Activated CD4-positive, alpha-beta T cell treated with anti-CD3 and anti-CD28 coated beads, Interleukin-2, amount 50 U/mL, for 48 hours (primary cell): ENCODE measurements around the gene KCND1.
"Not testable (repeated sequence)": the region's sequence is repeated elsewhere in the genome, so short reads cannot be mapped to it uniquely, and the experiment has no call there.

Experiments used
- DNase-seq, 2 experiments: peaks; one replicate each; pipeline ENCODE4 v3.0.0-alpha.2; 2020

The KCND1 gene

DNA sequence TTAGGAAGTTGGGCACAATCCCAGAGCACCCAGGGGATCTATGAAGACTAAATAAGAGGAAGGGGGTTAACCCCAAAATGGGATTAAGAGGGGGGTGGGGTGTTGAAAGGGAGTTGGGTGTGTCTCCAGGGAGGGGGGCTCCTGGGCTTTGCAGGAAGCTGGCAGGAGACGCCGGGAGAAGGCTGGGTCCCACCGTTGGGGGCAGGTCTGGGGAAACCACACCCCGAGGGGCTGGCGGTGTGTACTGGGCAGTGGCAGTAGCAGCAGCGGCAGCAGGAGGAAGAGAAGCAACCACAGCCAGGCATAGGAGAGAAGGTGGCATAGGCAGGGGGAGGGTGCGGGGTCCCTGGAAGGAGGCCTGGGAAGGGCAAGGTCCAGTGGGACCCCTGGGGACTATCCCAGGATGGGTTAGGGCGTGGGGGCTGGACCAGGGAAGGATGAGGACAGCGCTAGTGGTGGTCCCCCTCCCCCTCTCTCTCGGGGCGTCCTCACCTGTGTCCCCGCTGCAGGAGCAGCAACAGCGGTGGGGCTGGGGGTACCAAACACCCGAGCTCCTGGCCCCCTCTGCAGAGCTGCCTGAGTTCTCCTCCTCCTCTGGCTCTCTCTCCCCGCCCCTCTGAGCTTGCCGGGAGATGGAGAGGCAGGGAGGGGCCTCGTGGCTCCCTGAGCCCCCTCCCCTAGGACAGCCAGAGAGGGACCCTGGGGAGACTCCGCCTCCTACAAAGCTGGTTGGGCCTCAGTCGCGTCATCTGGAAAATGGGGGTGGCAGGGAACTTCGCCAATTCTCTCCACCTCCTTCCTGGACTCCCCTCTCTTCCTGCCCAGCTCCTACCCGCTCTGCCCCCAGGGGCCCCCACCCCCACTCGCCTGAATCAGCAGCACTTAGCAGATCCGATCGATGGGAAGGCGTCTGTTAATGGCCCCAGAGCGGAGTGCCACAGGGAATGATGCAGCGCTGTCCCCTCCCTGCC is at the start of gene KCND1:
TSS of gene KCND1 (minus strand) at position 596 of the 971 bp plus-strand sequence. CDS start 1,573 bp downstream, outside the sequence.
- DNase-seq: peak; percentile 22 to 26

DNA sequence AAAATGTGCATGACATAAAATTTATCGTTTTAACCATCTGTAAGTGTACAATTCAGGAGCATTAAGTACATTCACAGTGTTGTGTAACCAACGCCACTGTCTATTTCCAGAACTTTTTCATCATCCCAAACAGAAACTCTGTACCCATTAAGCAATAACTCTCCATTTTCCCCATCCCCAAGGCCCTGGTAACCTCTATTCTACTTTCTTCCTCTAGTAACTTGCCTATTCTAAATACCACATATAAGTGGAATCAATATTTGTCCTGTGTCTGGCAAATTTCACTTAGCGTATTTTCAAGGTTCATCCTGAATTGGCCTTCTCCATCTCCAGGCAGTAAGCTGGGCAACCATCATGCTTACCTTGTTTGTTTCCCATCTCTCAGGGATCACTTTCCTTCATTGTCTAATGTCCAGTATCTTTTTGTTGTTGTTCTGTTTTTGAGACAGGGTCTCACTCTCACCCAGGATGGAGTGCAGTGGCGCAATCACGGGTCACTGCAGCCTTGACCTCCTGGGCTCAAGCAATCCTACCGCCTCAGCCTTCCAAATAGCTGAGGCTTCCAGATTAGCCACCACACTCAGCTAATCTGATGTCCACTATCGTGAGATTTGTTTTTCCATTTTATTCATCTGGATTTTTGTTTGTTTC is 48.1 kb upstream of the KCND1 start:
- DNase-seq: no peak

DNA sequence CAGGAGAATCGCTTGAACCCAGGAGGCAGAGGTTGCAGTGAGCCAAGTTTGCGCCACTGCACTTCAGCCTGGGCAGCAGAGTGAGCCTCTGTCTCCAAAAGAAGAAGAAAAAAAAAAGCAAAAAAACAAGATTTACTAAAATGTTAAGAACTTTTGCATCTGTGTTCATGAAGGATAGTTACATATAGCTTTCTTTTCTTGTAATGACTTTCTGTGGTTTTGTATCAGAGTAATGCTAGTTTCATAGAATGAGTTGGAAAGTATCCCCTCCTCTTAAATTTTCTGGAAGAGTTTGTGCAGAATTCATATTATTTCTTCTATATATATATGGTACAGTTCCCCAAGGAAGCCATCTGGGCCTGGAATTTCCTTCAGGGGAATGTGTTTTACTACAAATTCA is 47.4 kb upstream of the KCND1 start:
- DNase-seq: no peak

DNA sequence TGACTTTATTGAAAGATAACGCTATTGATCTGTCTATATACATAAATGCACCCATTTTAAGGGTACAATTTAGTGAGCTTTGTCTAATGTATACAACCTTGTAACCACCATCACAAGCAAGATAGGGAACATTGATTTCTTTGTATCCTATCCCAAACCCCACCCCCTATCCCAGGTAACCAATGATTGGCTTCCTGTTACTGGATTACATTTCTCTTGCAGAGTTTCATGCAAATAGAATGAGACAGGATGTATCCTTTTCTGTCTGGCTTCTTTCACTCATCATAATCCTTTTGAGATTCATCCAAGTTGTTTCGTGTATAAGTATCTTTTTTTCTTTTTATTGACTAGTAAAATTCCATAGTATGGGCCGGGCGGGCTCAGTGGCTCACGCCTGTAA is 32.1 kb upstream of the KCND1 start:
- DNase-seq: no peak

DNA sequence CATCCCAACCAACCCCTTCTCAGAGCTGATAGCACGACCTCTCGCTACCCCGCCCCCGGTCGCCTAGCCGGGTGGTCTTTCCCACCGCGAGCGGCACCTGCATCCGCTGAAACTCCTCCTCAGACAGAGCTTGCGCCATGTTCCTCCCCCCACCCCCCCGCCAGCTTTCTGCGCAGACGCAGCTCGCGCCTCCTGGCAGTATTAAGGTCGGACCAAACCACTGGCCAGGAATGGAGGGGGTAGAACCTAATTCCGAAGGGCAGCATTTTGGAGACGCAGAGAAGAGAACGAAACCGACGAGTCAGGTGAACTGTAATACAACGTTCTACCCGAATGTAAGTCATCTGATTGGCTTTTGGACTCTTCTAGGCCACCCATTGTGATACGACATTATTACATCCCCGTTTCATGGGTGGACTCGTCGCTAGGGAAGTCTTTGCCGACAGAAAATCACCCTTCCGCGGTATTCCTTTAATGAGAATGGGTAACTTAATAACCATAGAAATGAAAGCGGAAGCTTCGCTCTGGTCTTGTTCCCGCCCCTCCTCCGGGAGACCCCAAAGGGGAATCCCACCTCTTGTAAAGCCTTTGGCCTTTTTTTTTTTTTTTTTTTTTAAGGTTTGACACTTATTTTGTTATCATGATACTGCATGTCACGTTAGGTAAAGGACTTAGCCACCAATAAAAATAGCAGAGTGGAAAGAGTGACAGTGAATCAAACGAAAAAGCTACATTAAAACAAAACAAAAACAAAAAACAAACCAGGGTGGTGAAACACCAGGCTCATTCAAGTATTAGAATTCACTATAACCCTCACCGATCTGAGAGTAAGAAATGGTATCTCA is 30.7 kb upstream of the KCND1 start, which contains the start of gene GRIPAP1:
TSS of gene GRIPAP1 (minus strand) at position 174 of the 845 bp plus-strand sequence. CDS start at position 139, 35 bp downstream.
- peak; percentile 74 to 75 for DNase-seq

DNA sequence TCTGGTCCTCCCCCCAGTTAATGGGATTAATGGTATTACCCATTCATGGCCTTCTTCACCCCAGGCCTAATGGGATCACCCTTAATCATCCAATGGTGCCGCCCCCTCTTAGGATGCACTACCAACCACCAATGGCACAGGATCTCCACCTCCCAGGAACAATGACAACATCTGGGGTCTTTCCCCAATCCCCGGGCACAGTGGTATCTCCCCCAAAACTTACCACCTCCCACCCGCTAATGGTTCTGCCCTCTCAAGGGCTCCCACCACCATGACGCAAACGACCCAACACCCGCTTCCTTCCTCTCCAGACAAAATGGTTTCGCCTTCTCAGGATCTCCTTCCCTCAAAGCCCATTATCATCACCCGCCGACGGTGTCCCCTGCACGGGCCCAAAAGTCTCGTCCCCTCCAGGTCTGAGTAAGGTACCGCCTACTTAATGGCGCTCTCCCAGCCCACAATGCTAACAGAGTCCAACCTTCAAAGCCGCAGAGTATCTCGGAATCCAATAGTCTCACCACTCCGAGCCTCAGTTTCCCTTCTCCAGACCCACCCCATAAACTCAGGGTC is 30.0 kb upstream of the KCND1 start:
- DNase-seq: peak; percentile 37 to 50

DNA sequence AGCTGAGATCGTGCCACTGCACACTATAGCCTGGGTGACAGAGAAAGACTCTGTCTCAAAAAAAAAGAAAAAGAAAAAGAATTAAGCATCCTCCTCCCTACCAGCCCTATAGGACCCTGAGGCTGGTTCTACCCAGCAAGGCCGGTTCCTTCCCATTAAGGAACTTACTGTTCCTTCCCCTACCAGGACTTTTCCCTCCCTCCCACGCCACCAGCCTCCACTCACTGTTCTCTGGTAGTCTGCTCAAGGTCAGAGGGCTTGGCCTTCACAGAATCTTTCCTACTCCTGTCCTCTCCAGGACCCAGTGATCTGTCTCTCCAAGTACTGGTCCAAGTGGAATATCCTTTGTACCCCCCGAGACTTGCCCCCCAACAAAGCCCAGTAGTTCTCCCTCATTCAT is 29.0 kb upstream of the KCND1 start:
- no peak for DNase-seq

DNA sequence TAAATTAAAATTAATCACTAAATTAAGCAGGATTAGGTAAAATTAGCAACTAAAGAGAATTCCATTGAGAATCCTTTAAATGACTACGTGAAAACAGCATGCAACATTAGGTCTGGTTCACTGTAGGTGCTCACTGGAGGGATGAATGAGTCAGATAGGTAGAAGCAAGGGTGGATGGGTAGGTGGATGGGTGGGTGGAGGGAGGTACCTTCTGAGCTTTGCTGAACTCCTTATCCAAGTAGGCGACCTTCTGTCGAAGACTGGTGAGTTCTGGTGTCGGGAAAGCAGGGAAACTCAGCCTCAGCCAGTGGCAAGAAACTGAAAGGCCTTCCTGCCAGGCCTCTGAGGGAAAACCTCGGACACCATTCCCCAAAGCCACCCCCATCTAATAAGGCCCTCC is 27.4 kb upstream of the KCND1 start:
- DNase-seq: no peak

DNA sequence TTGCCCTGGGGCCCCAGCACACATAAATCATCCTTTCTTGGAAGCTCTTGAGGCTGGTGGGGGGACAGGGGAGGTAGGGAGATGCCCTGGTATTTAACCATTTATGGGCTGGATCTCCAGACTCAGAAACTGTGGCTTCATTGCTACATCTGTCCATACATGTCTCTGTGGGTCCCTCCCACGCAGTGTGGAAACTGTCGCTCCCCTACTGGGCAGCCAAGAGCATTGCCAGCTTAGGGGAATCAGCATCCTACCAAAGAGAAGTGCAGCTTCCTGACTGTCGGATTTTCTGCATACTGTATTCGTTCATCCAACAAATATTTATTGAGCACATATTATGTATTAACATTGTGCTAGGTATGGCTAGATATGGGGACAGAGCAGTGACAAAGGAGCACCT is 26.7 kb upstream of the KCND1 start:
- no peak for DNase-seq

DNA sequence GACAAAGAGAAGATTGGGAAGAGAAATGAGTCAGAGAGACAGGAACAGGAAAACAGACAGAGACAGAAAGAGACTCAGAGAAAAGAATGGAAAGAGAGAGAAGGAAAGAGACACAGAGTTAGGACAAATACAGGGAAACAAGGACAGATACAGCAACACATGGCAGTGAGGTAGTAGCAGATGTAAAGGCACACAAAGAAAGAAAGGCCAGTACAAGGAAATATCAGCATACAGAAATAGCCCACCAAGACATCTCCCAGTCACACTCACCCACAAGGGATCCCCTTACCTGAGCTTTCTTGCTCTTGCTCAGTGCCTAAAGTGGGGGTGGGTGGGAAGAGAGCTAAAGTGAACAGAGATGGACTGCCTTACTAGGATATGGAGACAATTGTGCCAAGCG is 26.2 kb upstream of the KCND1 start:
- no peak for DNase-seq

DNA sequence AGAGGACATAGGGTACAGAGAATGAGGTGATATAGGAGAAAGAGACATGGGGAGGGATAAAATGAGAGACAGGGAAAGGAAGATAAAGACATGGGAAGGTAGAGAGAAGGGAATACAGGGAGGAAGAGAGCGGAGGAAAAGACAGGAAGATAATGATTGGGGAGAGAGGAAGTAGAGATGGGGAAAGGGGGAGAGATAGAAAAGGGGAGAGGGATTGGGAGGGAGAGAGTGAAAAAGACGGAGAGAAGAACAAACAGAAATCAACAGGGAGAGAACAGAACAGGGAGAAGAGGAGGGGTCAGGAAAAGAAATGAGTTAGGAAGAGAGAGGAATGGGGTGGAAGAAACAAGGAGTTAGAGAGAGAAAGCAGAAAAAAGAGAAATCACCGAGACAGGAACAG is 25.8 kb upstream of the KCND1 start:
- DNase-seq: no peak

DNA sequence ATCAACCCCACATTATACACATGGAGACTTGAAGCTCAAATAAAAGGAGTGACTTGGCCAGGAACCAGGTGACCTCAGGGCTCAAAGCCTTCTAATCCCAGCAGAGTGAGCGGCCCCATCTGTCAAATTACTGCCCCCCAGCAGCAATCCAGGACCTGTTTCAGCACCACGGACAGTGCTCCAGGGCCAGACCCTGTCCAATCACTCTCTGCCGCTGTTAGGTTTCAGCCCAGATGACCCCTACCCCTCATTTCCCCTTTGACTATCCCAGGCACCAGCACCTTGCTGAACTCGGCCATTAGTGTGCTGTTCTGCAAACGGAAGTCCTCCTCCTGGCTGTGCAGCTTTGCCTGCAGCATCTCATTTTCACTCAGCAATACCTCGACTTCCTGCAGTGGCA is 25.3 kb upstream of the KCND1 start:
- no peak for DNase-seq

DNA sequence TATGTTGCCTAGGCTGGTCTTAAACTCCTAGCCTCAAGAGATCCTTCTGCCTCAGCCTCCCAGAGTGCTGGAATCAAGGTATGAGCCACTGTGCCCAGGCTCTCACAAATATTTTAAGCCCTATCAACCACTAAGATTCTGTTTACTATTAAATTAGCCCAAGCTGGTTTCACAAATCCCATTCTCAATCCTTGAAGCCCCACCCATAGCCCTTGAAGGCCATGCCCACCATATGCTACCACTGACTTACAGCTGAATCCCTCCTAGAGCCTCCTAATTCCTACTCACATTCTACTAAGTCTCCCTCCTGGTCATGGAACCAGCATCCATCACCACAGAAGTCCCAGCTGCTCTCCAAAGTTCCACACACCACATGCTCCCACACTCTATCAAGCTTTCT is 20.7 kb upstream of the KCND1 start:
- DNase-seq: no peak

DNA sequence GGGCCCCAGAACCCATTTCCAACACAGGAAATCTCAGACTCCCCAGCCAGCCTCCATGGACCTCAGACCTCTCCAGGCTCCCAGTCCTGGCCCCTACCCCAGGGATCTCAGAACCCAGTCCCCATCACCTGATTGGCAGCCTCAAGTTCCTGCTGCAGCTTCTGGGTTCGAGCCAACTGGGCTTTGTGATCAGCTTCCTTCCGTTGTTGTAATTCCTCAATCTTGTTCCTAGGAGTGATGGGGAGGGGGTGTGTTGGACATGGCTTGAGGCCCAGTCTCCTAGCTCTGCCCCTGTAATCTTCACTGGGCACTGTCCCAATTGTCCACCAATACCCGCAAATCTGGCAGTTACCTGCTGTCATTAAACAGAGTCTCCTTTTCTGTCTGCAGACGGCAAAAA is 17.8 kb upstream of the KCND1 start:
- no peak for DNase-seq

DNA sequence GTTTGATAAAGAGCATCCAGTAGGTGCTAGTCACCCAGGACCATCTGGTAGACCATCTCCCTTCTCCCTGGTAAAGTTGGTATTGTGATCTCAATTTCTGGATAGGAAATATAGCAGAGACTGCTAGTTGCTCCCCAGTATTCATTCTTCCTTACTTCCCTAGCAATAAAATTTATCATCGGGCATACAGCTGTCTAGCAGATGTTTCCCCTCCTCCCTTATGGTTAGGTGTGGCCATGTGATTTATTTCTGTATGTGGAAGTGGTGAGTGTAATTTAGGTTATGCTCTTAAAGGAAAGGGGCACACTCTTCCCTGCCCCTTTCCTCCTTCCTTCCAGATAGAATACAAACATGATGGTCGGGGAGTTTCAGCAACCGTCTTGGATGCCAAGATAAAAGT is 12.3 kb upstream of the KCND1 start:
- DNase-seq: no peak

DNA sequence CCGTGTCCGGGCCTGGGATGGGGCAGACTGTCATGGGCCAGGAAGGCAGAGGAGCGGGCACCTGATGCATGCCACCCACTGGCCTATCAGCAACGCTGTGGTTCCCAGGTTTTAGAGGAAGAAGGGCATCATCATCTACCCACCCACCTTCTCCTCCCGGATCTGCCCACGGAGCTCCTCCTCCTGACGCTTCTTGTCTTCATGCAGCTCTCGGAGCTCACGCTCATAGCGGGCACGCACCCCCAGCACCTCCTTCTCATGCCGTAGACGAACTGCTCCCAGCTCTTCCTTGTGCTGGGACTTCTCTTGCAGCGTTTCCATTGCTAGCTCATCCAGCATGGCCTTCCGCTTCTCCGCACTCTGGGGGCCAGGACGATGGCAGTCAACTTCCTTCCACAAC is 11.4 kb upstream of the KCND1 start:
- DNase-seq: no peak

DNA sequence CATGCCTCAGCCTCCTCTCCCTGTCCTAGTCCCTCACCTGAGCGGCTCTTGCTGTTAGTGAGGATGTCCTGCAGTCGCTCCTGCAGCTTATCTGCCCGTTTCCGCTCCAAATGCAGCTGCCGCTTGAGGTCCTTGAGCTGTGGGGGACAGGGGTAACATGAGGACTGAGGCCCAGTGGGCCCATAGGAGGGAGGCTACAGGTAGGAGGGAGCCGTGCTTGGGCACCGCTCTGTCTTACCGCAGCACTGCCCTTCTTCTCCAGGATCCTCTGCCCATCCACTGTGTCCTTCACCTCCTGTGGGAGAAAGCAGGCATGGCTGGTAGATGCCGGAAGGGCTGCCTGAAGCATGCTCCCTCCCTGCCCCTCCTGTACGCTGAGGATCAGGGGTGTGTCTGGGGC is 9.5 kb upstream of the KCND1 start:
- DNase-seq: no peak

DNA sequence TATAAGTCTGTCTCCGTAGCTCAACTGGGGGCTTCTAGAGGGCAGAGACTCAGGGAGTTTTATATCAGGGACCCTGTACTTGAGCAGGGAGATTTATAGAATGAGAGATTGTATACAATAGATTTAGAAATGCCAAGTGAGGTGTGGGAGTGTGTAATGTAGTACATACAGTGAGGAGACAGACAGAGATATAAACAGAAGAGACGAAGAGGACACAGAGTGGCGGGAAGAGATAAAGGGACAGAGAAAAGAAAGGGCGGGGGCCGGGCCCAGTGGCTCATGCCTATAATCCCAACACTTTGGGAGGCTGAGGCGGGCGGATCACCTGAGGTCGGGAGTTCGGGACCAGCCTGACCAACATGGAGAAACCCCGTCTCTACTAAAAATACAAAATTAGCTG is 8.7 kb upstream of the KCND1 start:
- DNase-seq: not testable (repeated sequence)

DNA sequence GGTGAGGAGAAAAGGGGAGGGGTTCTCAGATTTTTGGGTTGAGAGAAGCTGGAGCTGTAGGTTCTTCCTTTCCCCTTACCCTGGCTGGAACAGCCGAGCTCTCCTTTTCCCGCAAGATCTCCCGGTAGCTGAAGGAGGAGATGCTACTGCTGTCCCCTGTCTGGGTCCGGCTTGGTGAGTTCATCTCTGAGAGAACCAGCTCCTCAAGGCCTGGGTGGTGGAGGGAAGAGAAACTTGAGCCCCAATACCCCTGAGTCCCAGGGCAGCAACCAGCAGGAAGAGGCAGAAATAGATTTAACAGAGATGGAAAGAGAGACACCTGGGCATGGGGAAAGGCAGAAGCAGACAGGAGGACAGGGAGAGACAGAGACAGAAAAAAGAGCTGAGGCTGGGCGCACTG is 6.6 kb upstream of the KCND1 start:
- DNase-seq: no peak

DNA sequence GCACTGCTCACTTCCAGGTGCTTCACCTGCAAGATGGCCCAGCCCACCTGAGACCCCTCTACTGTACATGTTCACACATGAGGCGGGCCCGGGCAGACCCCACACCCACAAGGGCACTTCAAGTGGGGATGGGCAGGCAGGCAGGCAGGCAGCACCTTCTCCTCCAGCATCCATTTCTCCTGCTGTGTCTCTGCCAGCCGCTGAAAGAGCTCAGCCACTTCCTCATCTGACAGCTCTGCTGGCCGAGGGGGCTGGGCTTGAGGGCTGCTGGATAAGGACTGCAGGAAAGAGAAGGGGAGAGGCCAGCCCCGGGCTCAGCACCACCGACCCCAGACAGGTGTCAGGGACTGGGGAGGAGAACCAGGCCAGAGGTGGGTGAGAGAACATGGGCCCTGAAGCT is 4.4 kb upstream of the KCND1 start:
- DNase-seq: no peak

DNA sequence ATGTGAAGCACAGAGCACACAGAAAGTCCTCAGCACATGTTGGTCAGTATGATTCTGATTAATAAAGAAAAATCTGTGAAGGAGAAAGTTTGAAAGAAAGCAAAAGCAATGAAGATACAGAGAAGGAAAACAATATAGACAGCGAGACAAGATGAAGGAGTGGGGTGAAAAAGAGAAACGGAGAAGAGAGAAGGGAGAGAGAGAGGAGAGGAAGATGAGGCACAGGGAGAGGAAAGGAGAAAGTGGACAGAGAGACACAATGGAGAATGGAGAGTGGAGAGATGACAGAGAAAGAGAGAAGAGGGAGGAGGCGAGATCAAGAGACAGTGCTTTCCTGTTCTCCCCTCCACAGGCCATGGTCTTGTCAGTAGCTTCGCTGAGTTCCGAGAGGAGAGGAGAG is 3.9 kb upstream of the KCND1 start:
- DNase-seq: no peak

DNA sequence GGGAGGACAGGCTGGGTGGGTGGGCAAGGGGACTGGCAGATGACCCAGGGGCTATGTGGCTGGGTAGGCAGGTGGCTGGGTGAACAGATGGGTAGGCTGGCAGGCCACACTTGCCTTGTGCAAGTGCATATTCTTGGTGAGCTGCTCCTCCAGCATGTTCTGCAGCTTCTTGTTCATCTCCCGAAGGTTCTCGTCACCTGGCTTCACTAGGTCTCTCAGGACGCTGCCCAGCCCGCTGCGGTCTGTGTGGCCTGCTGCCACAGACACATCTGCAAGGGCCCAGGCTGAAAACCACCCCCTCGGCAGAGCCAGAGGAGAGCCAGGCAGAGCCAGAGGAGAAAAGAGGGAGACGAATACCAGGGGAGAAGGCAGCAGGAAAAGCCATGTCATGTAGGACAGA is 3.4 kb upstream of the KCND1 start:
- no peak for DNase-seq

DNA sequence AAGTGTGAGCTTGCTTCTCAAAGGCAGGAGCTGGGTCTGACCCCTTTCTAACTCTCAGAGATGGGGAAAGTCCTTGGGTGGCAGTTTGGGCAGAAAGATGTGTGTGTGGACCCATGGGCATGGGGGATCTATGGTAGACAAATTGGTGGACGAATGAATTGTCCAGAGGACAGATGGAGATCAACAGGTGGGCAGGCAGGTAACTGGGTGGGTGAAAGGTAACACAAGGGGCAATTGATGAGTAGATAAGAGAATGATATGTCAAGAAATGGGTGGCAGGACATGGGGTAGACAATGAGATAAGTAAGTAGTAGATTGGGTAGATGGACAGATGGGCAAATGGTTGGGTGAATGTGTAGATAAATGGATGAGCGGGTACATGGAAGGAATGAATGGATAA is 2.9 kb upstream of the KCND1 start:
- no peak for DNase-seq
